ENCODE data around the gene DST. TPM values are rescaled to one million over a fixed set of nuclear protein-coding genes. Genes with fewer than 3 reads are reported as not detected.

DST gene
- total RNA-seq, 2 donors from 2014 or later: 101 to 113 TPM

GRCh38 chr6:56624728-56625069, 18.0 kb downstream of the DST start:
- 80% methylated on average over 1 of the region's 1 CpG; no CpG with 5 or more reads in 1 of the 2 experiments for WGBS, 2 experiments (ENCODE audit: insufficient coverage in 1 of 2, insufficient read length in 1 of 2)
- Mint-ChIP-seq H3K36me3 (ENCODE audit: low read depth) (peaks cover 20% of the 10 kb centered on the region), H3K9me3 (no peaks in the 10 kb centered on the region)

GRCh38 chr6:56624046-56624727, 18.5 kb downstream of the DST start:
- no peak for DNase-seq
- peaks cover 18% of the 10 kb centered on the region for H3K36me3 Mint-ChIP-seq (ENCODE audit: low read depth)
- no peak overlapping the region for H3K27ac ChIP-seq (ENCODE audit: low read depth, low read length)
- no peak overlapping the region for H3K9ac ChIP-seq (ENCODE audit: extremely low read depth, low read length, poor library complexity, severe bottlenecking)
- no peak overlapping the region for H3K4me3 Mint-ChIP-seq
- peaks cover 2% of the 10 kb centered on the region for H3K4me1 Mint-ChIP-seq
- TF ChIP-seq CTCF (conservative IDR thresholded peaks at IDR 0.05): no peak
- H3K27me3 Mint-ChIP-seq (ENCODE audit: insufficient read depth): no peaks in the 10 kb centered on the region
- no peak overlapping the region for H3K27ac Mint-ChIP-seq
- 99 to 100% methylated on average over 1 to 5 of the region's 5 CpGs for WGBS, 2 experiments (ENCODE audit: insufficient coverage in 1 of 2, insufficient read length in 1 of 2)
- no peaks in the 10 kb centered on the region for H3K9me3 Mint-ChIP-seq
- H3K36me3 ChIP-seq (ENCODE audit: control insufficient read depth, insufficient read depth, low read length): peaks cover 73% of the 10 kb centered on the region
- no peaks in the 10 kb centered on the region for H3K27me3 ChIP-seq (ENCODE audit: control insufficient read depth, insufficient read depth, low read length, poor library complexity, severe bottlenecking)
- H3K4me3 ChIP-seq (ENCODE audit: low read length): no peak overlapping the region
- no peaks in the 10 kb centered on the region for H3K4me1 ChIP-seq (ENCODE audit: control insufficient read depth, insufficient read depth, low read length)
- no peaks in the 10 kb centered on the region for H3K9me3 ChIP-seq (ENCODE audit: control insufficient read depth, low read length)

More at GRCh38 chr6:56624728-56625069, 18.0 kb downstream of the DST start:
- no peak for TF ChIP-seq CTCF (conservative IDR thresholded peaks at IDR 0.05)
- Mint-ChIP-seq H3K27ac (no peak overlapping the region), H3K4me3 (no peak overlapping the region), H3K27me3 (ENCODE audit: insufficient read depth) (no peaks in the 10 kb centered on the region), H3K4me1 (peaks cover 2% of the 10 kb centered on the region)
- H3K36me3 ChIP-seq (ENCODE audit: control insufficient read depth, insufficient read depth, low read length): peaks cover 73% of the 10 kb centered on the region
- H3K4me1 ChIP-seq (ENCODE audit: control insufficient read depth, insufficient read depth, low read length): no peaks in the 10 kb centered on the region
- H3K9ac ChIP-seq (ENCODE audit: extremely low read depth, low read length, poor library complexity, severe bottlenecking): no peak overlapping the region
- no peak overlapping the region for H3K27ac ChIP-seq (ENCODE audit: low read depth, low read length)
- H3K4me3 ChIP-seq (ENCODE audit: low read length): no peak overlapping the region
- H3K9me3 ChIP-seq (ENCODE audit: control insufficient read depth, low read length): no peaks in the 10 kb centered on the region
- no peaks in the 10 kb centered on the region for H3K27me3 ChIP-seq (ENCODE audit: control insufficient read depth, insufficient read depth, low read length, poor library complexity, severe bottlenecking)
- no peak for DNase-seq

GRCh38 chr6:56620229-56620868, 22.3 kb downstream of the DST start:
- peaks cover 27% of the 10 kb centered on the region for H3K36me3 Mint-ChIP-seq (ENCODE audit: low read depth)
- H3K9me3 ChIP-seq (ENCODE audit: control insufficient read depth, low read length): no peaks in the 10 kb centered on the region
- no peaks in the 10 kb centered on the region for H3K27me3 Mint-ChIP-seq (ENCODE audit: insufficient read depth)
- no peaks in the 10 kb centered on the region for H3K9me3 Mint-ChIP-seq
- no peaks in the 10 kb centered on the region for H3K27me3 ChIP-seq (ENCODE audit: control insufficient read depth, insufficient read depth, low read length, poor library complexity, severe bottlenecking)
- H3K27ac ChIP-seq (ENCODE audit: low read depth, low read length): no peak overlapping the region
- H3K4me3 Mint-ChIP-seq: no peak overlapping the region
- H3K9ac ChIP-seq (ENCODE audit: extremely low read depth, low read length, poor library complexity, severe bottlenecking): no peak overlapping the region
- no peak for DNase-seq
- peaks cover 71% of the 10 kb centered on the region for H3K36me3 ChIP-seq (ENCODE audit: control insufficient read depth, insufficient read depth, low read length)
- H3K27ac Mint-ChIP-seq: no peak overlapping the region
- no peak for TF ChIP-seq CTCF (conservative IDR thresholded peaks at IDR 0.05)
- peaks cover 2% of the 10 kb centered on the region for H3K4me1 Mint-ChIP-seq
- 92% methylated on average over 10 to 12 of the region's 12 CpGs for WGBS, 2 experiments (ENCODE audit: insufficient coverage in 1 of 2, insufficient read length in 1 of 2)
- H3K4me1 ChIP-seq (ENCODE audit: control insufficient read depth, insufficient read depth, low read length): no peaks in the 10 kb centered on the region
- no peak overlapping the region for H3K4me3 ChIP-seq (ENCODE audit: low read length)

All from endodermal cell (in vitro differentiated cells).